H1 (cell line): ENCODE results near the gene COQ8A. TPM values are rescaled to one million over a fixed set of nuclear protein-coding genes. Genes with fewer than 3 reads are reported as not detected.

Experiments
- CTCF ChIA-PET: fragments of 300-600 bp; sonication (Branson Sonifier 250); formaldehyde crosslinking; loops from one replicate; lab custom pipeline; 2021; ENCODE audit not compliant: partially characterized antibody; lab: Charles Lee
- POLR2A ChIA-PET: fragments of 300-600 bp; sonication (Branson Sonifier 250); formaldehyde crosslinking; loops from one replicate; lab custom pipeline; 2021; ENCODE audit warnings: inconsistent platforms; ENCODE audit not compliant: partially characterized antibody; lab: Charles Lee
- DNase-seq, 2 experiments: peaks; one replicate each; pipeline versions ENCODE4 v3.0.0 to v3.0.0-alpha.2; 2010 to 2022; ENCODE audit warnings: low spot score in 2 of 2, low read depth in 1 of 2, mixed read lengths in 1 of 2
- FAIRE-seq: peaks from 2 replicates; lab custom pipeline; 2011; peaks lifted over from hg19 to GRCh38; lab: Jason Lieb, UNC
- H2AFZ ChIP-seq: 2 replicates; pipeline ENCODE4 v1.8.1; 2012; ENCODE audit warnings: low read length, inconsistent platforms
- H2AK5ac ChIP-seq: 2 replicates; pipeline ENCODE4 v1.6.1; 2013; ENCODE audit warnings: low read depth, low read length
- H2BK120ac ChIP-seq: replicated peaks from 2 replicates; pipeline ENCODE3; 2013; ENCODE audit warnings: low read depth, low read length, inconsistent platforms
- H2BK12ac ChIP-seq: 2 replicates; pipeline ENCODE4 v1.6.1; 2013; ENCODE audit warnings: low read depth, low read length
- H2BK15ac ChIP-seq: 2 replicates; pipeline ENCODE4 v1.6.1; 2013; ENCODE audit warnings: low read length
- H2BK20ac ChIP-seq: 2 replicates; pipeline ENCODE4 v1.6.1; 2013; ENCODE audit warnings: low read length
- H2BK5ac ChIP-seq: 2 replicates; pipeline ENCODE4 v1.6.1; 2013; ENCODE audit warnings: low read depth, low read length
- H3K14ac ChIP-seq: 2 replicates; pipeline ENCODE4 v1.6.1; 2013; ENCODE audit warnings: inconsistent platforms; ENCODE audit not compliant: insufficient read length
- H3K18ac ChIP-seq: 2 replicates; pipeline ENCODE4 v1.6.1; 2013; ENCODE audit warnings: low read length; ENCODE audit errors: extremely low read depth
- H3K23ac ChIP-seq: 2 replicates; pipeline ENCODE4 v1.6.1; 2013; ENCODE audit warnings: inconsistent platforms; ENCODE audit not compliant: insufficient read length
- H3K23me2 ChIP-seq: 2 replicates; pipeline ENCODE4 v1.6.1; 2013; ENCODE audit warnings: low read depth, low read length
- H3K27ac ChIP-seq: 2 replicates; pipeline ENCODE4 v1.6.1; 2011; ENCODE audit warnings: low read depth, low read length, inconsistent platforms
- H3K27me3 ChIP-seq, 4 experiments: replicated peaks in 1 of 4; 1 replicate in 1 of 4; 2 replicates in 3 of 4; pipeline versions ENCODE4 v1.6.1 to v1.8.1; 2011 to 2013; ENCODE audit warnings: low read length in 3 of 4, mild to moderate bottlenecking in 3 of 4, inconsistent platforms in 2 of 4, mixed read lengths in 2 of 4, moderate library complexity in 1 of 4; ENCODE audit not compliant: control insufficient read depth in 3 of 4, insufficient read depth in 3 of 4; ENCODE audit errors: extremely low read depth in 1 of 4
- H3K36me3 ChIP-seq, 4 experiments: 2 replicates each; pipeline versions ENCODE4 v1.6.1 to v1.8.1; 2011 to 2013; ENCODE audit warnings: mild to moderate bottlenecking in 4 of 4, low read length in 3 of 4, moderate library complexity in 2 of 4, control low read depth in 1 of 4, inconsistent platforms in 1 of 4; ENCODE audit not compliant: insufficient read depth in 4 of 4, control insufficient read depth in 2 of 4
- H3K4ac ChIP-seq: replicated peaks from 2 replicates; pipeline ENCODE3; 2013; ENCODE audit warnings: low read length, low read depth, mixed read lengths, inconsistent platforms; ENCODE audit not compliant: insufficient read length
- H3K4me1 ChIP-seq, 4 experiments: replicated peaks in 1 of 4; 1 replicate in 1 of 4; 2 replicates in 3 of 4; pipeline versions ENCODE4 v1.6.1 to v1.8.1; 2011 to 2013; ENCODE audit warnings: low read length in 3 of 4, inconsistent platforms in 2 of 4, mixed read lengths in 1 of 4; ENCODE audit not compliant: insufficient read depth in 4 of 4, control insufficient read depth in 3 of 4
- H3K4me2 ChIP-seq, 2 experiments: 2 replicates each; pipeline versions ENCODE4 v1.6.1 to v1.8.1; 2011 to 2013; ENCODE audit warnings: low read depth in 2 of 2, low read length in 2 of 2, control low read depth in 1 of 2, inconsistent platforms in 1 of 2, mild to moderate bottlenecking in 1 of 2; ENCODE audit not compliant: insufficient read depth in 1 of 2
- H3K4me3 ChIP-seq, 4 experiments: fragments of 200-600, 300-600 bp in 1 of 4; sonication (generic), shearing (Covaris generic), sonication (Bioruptor Twin) in 1 of 4; 2 replicates each; pipeline versions ENCODE4 v1.5.1 to v1.8.1; 2011 to 2016; ENCODE audit warnings: low read length in 4 of 4, low read depth in 3 of 4, control low read depth in 2 of 4, inconsistent platforms in 2 of 4, mild to moderate bottlenecking in 2 of 4, mixed read lengths in 1 of 4, moderate library complexity in 1 of 4; ENCODE audit not compliant: insufficient read depth in 2 of 4; ENCODE audit errors: extremely low read depth in 1 of 4
- H3K56ac ChIP-seq: replicated peaks from 2 replicates; pipeline ENCODE3; 2013; ENCODE audit warnings: low read depth, mild to moderate bottlenecking, mixed read lengths, low read length, inconsistent platforms; ENCODE audit not compliant: insufficient read length
- H3K79me1 ChIP-seq: 2 replicates; pipeline ENCODE4 v1.6.1; 2013; ENCODE audit warnings: low read depth, low read length, control low read depth
- H3K79me2 ChIP-seq, 2 experiments: 2 replicates each; pipeline versions ENCODE4 v1.6.1 to v1.8.1; 2012 to 2013; ENCODE audit warnings: low read length in 2 of 2, mild to moderate bottlenecking in 2 of 2, inconsistent platforms in 1 of 2; ENCODE audit not compliant: insufficient read depth in 2 of 2, control insufficient read depth in 1 of 2
- H3K9ac ChIP-seq, 4 experiments: replicated peaks in 1 of 4; 1 replicate in 1 of 4; 2 replicates in 3 of 4; pipeline versions ENCODE4 v1.6.1 to v1.8.1; 2011 to 2013; ENCODE audit warnings: low read depth in 3 of 4, low read length in 3 of 4, control low read depth in 2 of 4, mild to moderate bottlenecking in 2 of 4, moderate library complexity in 2 of 4, inconsistent platforms in 1 of 4; ENCODE audit errors: extremely low read depth in 1 of 4
- H3K9me3 ChIP-seq, 2 experiments: 2 replicates each; pipeline versions ENCODE4 v1.6.1 to v1.8.1; 2012 to 2013; ENCODE audit warnings: mild to moderate bottlenecking in 2 of 2, moderate library complexity in 2 of 2, control low read depth in 1 of 2, inconsistent platforms in 1 of 2, low read depth in 1 of 2, low read length in 1 of 2, mixed read lengths in 1 of 2; ENCODE audit not compliant: insufficient read depth in 2 of 2
- H4K20me1 ChIP-seq, 2 experiments: replicated peaks in 1 of 2; 2 replicates each; pipeline versions ENCODE3 to v1.8.1; 2011 to 2013; ENCODE audit warnings: inconsistent platforms in 2 of 2, low read length in 2 of 2, mild to moderate bottlenecking in 1 of 2; ENCODE audit not compliant: insufficient read depth in 2 of 2, control insufficient read depth in 1 of 2
- H4K5ac ChIP-seq: 2 replicates; pipeline ENCODE4 v1.6.1; 2013; ENCODE audit warnings: low read length, low read depth, mixed read lengths, inconsistent platforms; ENCODE audit not compliant: insufficient read length
- H4K8ac ChIP-seq: 2 replicates; pipeline ENCODE4 v1.8.0; 2013; ENCODE audit warnings: mild to moderate bottlenecking, moderate library complexity, low read length, inconsistent platforms; ENCODE audit not compliant: insufficient read depth; ENCODE audit errors: extremely low read depth
- H4K91ac ChIP-seq: replicated peaks from 2 replicates; pipeline ENCODE3; 2013; ENCODE audit warnings: low read length, mixed read lengths, inconsistent platforms; ENCODE audit not compliant: insufficient read length
- BRCA1 ChIP-seq: IDR thresholded peaks from 2 replicates; pipeline ENCODE4 v1.6.1; 2012; ENCODE audit warnings: low read depth, low read length, improper control_type of control experiment
- CBX5 ChIP-seq: fragments of 300-800, 300-1000 bp; sonication (generic); IDR thresholded peaks from 2 replicates; pipeline ENCODE4 v1.7.1; 2016; ENCODE audit warnings: antibody characterized with exemption, low read length, low read depth
- CREB1 ChIP-seq: IDR thresholded peaks from 2 replicates; pipeline ENCODE4 v1.6.1; 2012; ENCODE audit warnings: inconsistent platforms
- CTCF ChIP-seq, 3 experiments: IDR thresholded peaks; 1 replicate in 2 of 3; 2 replicates in 1 of 3; pipeline versions ENCODE4 v1.5.1 to v1.6.1; 2011; ENCODE audit warnings: low read length in 3 of 3, mild to moderate bottlenecking in 3 of 3, inconsistent platforms in 2 of 3, low read depth in 1 of 3, moderate library complexity in 1 of 3; ENCODE audit not compliant: insufficient read depth in 1 of 3; ENCODE audit errors: control extremely low read depth in 1 of 3
- RBBP5 ChIP-seq: IDR thresholded peaks from 2 replicates; pipeline ENCODE4 v1.7.1; 2012; ENCODE audit warnings: low read depth, mild to moderate bottlenecking, inconsistent platforms, low read length, moderate library complexity, borderline replicate concordance
- SAP30 ChIP-seq: fragments of 300-600 bp; sonication (generic); IDR thresholded peaks from 2 replicates; pipeline ENCODE4 v1.7.1; 2012; ENCODE audit warnings: low read length, moderate library complexity, mild to moderate bottlenecking, inconsistent platforms; ENCODE audit not compliant: insufficient read depth, insufficient replicate concordance
- TBP ChIP-seq: IDR thresholded peaks from 2 replicates; pipeline ENCODE4 v1.6.1; 2011; ENCODE audit warnings: low read depth, low read length, improper control_type of control experiment
- TCF12 ChIP-seq: IDR thresholded peaks from 2 replicates; pipeline ENCODE4 v1.6.1; 2011; ENCODE audit warnings: low read depth, mild to moderate bottlenecking, low read length
- WGBS, 2 experiments: shearing (Covaris generic) in 1 of 2; methylation state at CpG; one replicate each; pipeline versions ENCODE4 v1.1.6 to v1.1.7; 2013 to 2015; ENCODE audit warnings: low lambda C conversion rate in 2 of 2, mixed read lengths in 2 of 2, inconsistent platforms in 1 of 2, low coverage in 1 of 2, missing lambda C conversion rate in 1 of 2; ENCODE audit not compliant: insufficient replicate concordance in 2 of 2, insufficient coverage in 1 of 2, insufficient read length in 1 of 2; ENCODE audit errors: extremely low coverage in 1 of 2, missing lambda C conversion rate in 1 of 2; 5-methylcytosine and 5-hydroxymethylcytosine counted together
- polyA plus RNA-seq, 7 experiments: library from polyadenylated mRNA; depleted of rRNA in 3 of 7; stranded (reverse) in 5 of 7; unstranded in 2 of 7; fragments of >200 nt in 5 of 7; fragments of 200-250 nt in 2 of 7; gene quantifications; 1 replicate in 5 of 7; 2 replicates in 1 of 7; 4 replicates in 1 of 7; pipeline versions ENCODE4 v1.2.1 to v1.2.3, GENCODE V29; 2011 to 2013; ENCODE audit warnings: missing spikeins in 2 of 7, mixed read lengths in 2 of 7
- total RNA-seq: library from RNA; stranded (reverse); fragmentation: NEBNext Ultra II Directional; extraction: Animal tissue kit (Norgen Biotek cat#: 25700); gene quantifications from 2 replicates; pipeline ENCODE4 v1.2.1, GENCODE V29; 2021

COQ8A gene
- total and polyA plus RNA-seq, 2 of the 8 experiments (the other 6 are each of a cell fraction or from before 2014, with no cell fraction given) = 28.5 to 38.9 TPM

GRCh38 chr1:226898246-226898645, 41.8 kb upstream of the COQ8A start:
- FAIRE-seq = no peak
- Histone ChIP-seq H3K27ac (no peak overlapping the region), H3K4me1 (no peaks in the 10 kb centered on the region), H3K79me2 (no peaks in the 10 kb centered on the region), H2BK5ac (no peak overlapping the region), H2AK5ac (no peak overlapping the region), H3K79me1 (no peaks in the 10 kb centered on the region), H3K56ac (no peak overlapping the region), H4K8ac (no peak overlapping the region), H3K14ac (no peak overlapping the region), H2BK12ac (no peak overlapping the region), H3K4ac (no peak overlapping the region), H3K4me2 (no peak overlapping the region), H3K4me3 (no peak overlapping the region), H2BK20ac (no peak overlapping the region), H3K36me3 (peaks cover 0 to 7% (median 4%) of the 10 kb centered on the region in 4 experiments; a peak in 3 of 8 replicates), H3K9me3 (no peaks in the 10 kb centered on the region), H3K23ac (no peak overlapping the region), H4K20me1 (no peaks in the 10 kb centered on the region), H3K9ac (no peak overlapping the region), H2BK15ac (no peak overlapping the region), H4K91ac (no peak overlapping the region), H3K27me3 (no peaks in the 10 kb centered on the region), H3K23me2 (no peaks in the 10 kb centered on the region), H3K18ac (no peak overlapping the region), H2AFZ (no peak overlapping the region), H4K5ac (no peak overlapping the region), H2BK120ac (no peak overlapping the region)
- ChIA-PET POLR2A (interaction anchor here (1.1 kb wide), 1 partner anchor 10 kb away, joined by 3 read pairs; no protein-coding TSS in a partner anchor), CTCF (no interaction called here)
- TF ChIP-seq TBP = no peak
- TF ChIP-seq SAP30 = no peak
- no peak for TF ChIP-seq CREB1
- TF ChIP-seq BRCA1 = no peak
- TF ChIP-seq CBX5 = no peak
- TF ChIP-seq RBBP5 = no peak
- TF ChIP-seq TCF12 = no peak
- no peak for TF ChIP-seq CTCF (IDR thresholded peaks at IDR 0.05; ENCODE audit: control extremely low read depth in 1 of 3, insufficient read depth in 1 of 3, low read depth in 1 of 3, low read length in 3 of 3)
- 76% methylated on average over 3 of the region's 3 CpGs; no CpG with 5 or more reads in 1 of the 2 experiments for WGBS, 2 experiments
- DNase-seq = no peak
